Caco-2 (cell line): ENCODE data around the gene TRIM71. TPM values are rescaled to one million over a fixed set of nuclear protein-coding genes. Genes with fewer than 3 reads are reported as not detected.

Source experiments
- BruUV-seq: library from RNA; stranded (reverse); fragments of 400-500 nt; replicated peaks from 2 replicates; lab custom pipeline; 2021; lab: Mats Ljungman, UMichigan
- CTCF ChIA-PET: fragments of 300-600 bp; sonication (Branson Sonifier 250); formaldehyde crosslinking; loops from one replicate; lab custom pipeline; 2022; ENCODE audit warnings: antibody characterized with exemption; lab: Charles Lee
- POLR2A ChIA-PET: fragments of 300-600 bp; sonication (Branson Sonifier 250); formaldehyde crosslinking; loops from one replicate; lab custom pipeline; 2022; ENCODE audit warnings: antibody characterized with exemption; lab: Charles Lee
- DNase-seq, 2 experiments: peaks; one replicate each; pipeline versions ENCODE4 v3.0.0 to v3.0.0-alpha.2; 2020 to 2022
- H3K27me3 ChIP-seq: replicated peaks from 2 replicates; pipeline ENCODE4 v1.6.0; 2011; ENCODE audit warnings: low read length; ENCODE audit not compliant: control insufficient read depth, insufficient read depth
- H3K36me3 ChIP-seq: 2 replicates; pipeline ENCODE4 v1.5.1; 2011; ENCODE audit warnings: low read length; ENCODE audit not compliant: control insufficient read depth, insufficient read depth
- H3K4me1 ChIP-seq: fragments of 250-450 bp; sonication (Bioruptor Pico); 2 replicates; pipeline ENCODE4 v1.5.1; 2020; ENCODE audit warnings: mild to moderate bottlenecking
- H3K4me3 ChIP-seq: 2 replicates; pipeline ENCODE4 v1.5.1; 2011; ENCODE audit warnings: low read depth, mild to moderate bottlenecking, control low read depth, low read length
- H3K9me3 ChIP-seq: fragments of 250-450 bp; sonication (Bioruptor Pico); 2 replicates; pipeline ENCODE4 v1.5.1; 2020; ENCODE audit warnings: mild to moderate bottlenecking, moderate library complexity
- H3K27ac Mint-ChIP-seq: one replicate; pipeline ENCODE4 v1.8.0; 2022; ENCODE audit warnings: mixed read lengths; ENCODE audit not compliant: unreplicated experiment
- H3K27me3 Mint-ChIP-seq: one replicate; pipeline ENCODE4 v1.8.0; 2022; ENCODE audit warnings: mixed read lengths; ENCODE audit not compliant: insufficient read depth, unreplicated experiment
- H3K36me3 Mint-ChIP-seq: one replicate; pipeline ENCODE4 v1.8.0; 2022; ENCODE audit warnings: mild to moderate bottlenecking, mixed read lengths; ENCODE audit not compliant: insufficient read depth, unreplicated experiment
- H3K4me1 Mint-ChIP-seq: one replicate; pipeline ENCODE4 v1.8.0; 2022; ENCODE audit warnings: low read depth, mixed read lengths; ENCODE audit not compliant: unreplicated experiment
- H3K4me3 Mint-ChIP-seq: one replicate; pipeline ENCODE4 v1.8.0; 2022; ENCODE audit warnings: mild to moderate bottlenecking, moderate library complexity, mixed read lengths; ENCODE audit not compliant: unreplicated experiment
- H3K9me3 Mint-ChIP-seq: one replicate; pipeline ENCODE4 v1.8.0; 2022; ENCODE audit warnings: mixed read lengths; ENCODE audit not compliant: unreplicated experiment
- CTCF ChIP-seq, 2 experiments: fragments of 200-600 bp in 1 of 2; IDR thresholded peaks; 1 replicate in 1 of 2; 2 replicates in 1 of 2; pipeline versions ENCODE4 v1.5.1 to v1.8.0; 2011 to 2022; ENCODE audit warnings: antibody characterized with exemption in 1 of 2, control low read depth in 1 of 2, inconsistent platforms in 1 of 2, low read depth in 1 of 2, low read length in 1 of 2, mild to moderate bottlenecking in 1 of 2, moderate library complexity in 1 of 2; ENCODE audit not compliant: insufficient read depth in 1 of 2, severe bottlenecking in 1 of 2, unreplicated experiment in 1 of 2
- intact Hi-C: fragments of 100-400 bp; cut with micrococcal nuclease; formaldehyde crosslinking; loops from one replicate; pipeline ENCODE4 v1.10.0; 2022; ENCODE audit not compliant: unreplicated experiment
- total RNA-seq: library from RNA; stranded (reverse); gene quantifications from 2 replicates; pipeline ENCODE4 v1.2.3, GENCODE V29; 2022

TRIM71 gene
- total RNA-seq, 1 experiment from 2014 or later = 68.4 TPM

DNA sequence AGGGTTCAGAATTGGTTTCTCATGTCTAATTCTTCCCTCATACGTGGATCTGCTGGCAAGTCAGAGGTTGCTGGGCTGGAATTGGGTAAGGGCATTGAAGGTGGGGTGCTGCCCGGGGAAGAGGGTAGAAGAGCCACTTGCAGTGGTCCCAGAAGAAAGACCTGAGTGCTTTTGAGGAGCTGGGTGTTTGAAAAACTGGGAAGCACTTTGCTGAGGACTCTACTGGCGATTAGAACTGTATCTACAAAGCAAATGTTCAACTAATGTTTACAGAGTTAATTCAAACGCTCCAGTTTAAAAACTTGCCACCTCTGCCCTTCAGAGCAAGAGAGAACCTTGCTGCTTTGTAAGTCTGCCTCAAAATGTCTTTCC is 21.9 kb downstream of the TRIM71 start:
- DNase-seq = no peak
- H3K27me3 ChIP-seq = no peaks in the 10 kb centered on the region
- H3K4me1 ChIP-seq = peaks cover 91% of the 10 kb centered on the region
- H3K9me3 Mint-ChIP-seq = no peaks in the 10 kb centered on the region
- TF ChIP-seq CTCF (IDR thresholded peaks at IDR 0.05; ENCODE audit: insufficient read depth in 1 of 2, low read depth in 1 of 2, low read length in 1 of 2, severe bottlenecking in 1 of 2, unreplicated experiment in 1 of 2) = no peak
- H3K36me3 ChIP-seq = no peaks in the 10 kb centered on the region; the same call in 1 of the 2 replicates
- POLR2A ChIA-PET = no interaction called here
- CTCF ChIA-PET = no interaction called here
- intact Hi-C loops = loop anchor here (1.0 to 10.0 kb wide), 7 partner anchors 9 to 95 kb away; no protein-coding TSS in a partner anchor
- H3K4me3 Mint-ChIP-seq = peak overlapping the region; percentile 63
- H3K9me3 ChIP-seq = no peaks in the 10 kb centered on the region
- no TSS peak for BruUV-seq
- peaks cover 16% of the 10 kb centered on the region for H3K36me3 Mint-ChIP-seq
- H3K4me3 ChIP-seq = peak overlapping the region; percentile 6
- no peaks in the 10 kb centered on the region for H3K27me3 Mint-ChIP-seq
- peaks cover 63% of the 10 kb centered on the region for H3K4me1 Mint-ChIP-seq
- peak overlapping the region; percentile 98 for H3K27ac Mint-ChIP-seq

DNA sequence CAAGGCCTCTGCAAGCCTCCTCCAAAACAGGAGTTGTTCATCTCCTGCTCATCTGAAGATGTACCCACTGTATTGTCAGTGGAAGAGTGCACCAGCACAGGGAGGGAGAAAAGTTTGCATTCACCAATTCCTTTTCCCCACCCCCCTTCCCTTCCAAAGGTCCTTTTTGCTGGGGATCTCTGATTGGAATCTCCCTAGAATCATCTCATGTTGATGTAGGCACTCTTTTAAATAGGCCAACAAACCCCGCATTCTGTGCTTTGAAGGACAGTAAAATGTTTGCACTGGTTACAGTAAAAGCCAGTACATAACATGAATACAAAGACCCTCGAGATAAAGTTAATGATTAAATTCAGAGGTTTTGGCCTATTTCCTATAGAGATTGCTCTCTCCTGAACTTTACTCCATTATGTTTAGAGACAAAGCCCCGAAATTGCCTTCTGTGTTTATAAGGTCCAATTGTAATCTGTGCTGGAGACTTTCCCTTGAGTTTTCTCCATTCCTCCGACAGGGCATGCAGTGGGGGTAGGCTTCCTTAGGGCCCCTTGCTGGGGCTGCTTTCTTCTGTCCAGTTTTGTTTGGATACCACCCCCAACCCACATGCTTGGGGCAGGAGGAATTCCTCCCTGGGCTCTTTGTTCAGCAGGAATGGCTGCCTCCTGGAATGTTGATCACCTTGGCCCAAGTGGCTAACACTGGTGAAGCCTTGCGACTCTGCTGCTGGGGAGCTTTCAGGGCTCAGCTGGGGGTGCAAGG is 22.5 kb downstream of the TRIM71 start:
- Mint-ChIP-seq H3K9me3 (no peaks in the 10 kb centered on the region), H3K27ac (peak overlapping the region; percentile 98), H3K27me3 (no peaks in the 10 kb centered on the region), H3K36me3 (peaks cover 21% of the 10 kb centered on the region), H3K4me1 (peaks cover 63% of the 10 kb centered on the region), H3K4me3 (peak overlapping the region; percentile 63)
- H3K36me3 ChIP-seq = no peaks in the 10 kb centered on the region
- intact Hi-C loops = loop anchor here (1.0 to 10.0 kb wide), 7 partner anchors 8 to 95 kb away; no protein-coding TSS in a partner anchor
- H3K4me3 ChIP-seq = no peak overlapping the region
- TF ChIP-seq CTCF (IDR thresholded peaks at IDR 0.05; ENCODE audit: insufficient read depth in 1 of 2, low read depth in 1 of 2, low read length in 1 of 2, severe bottlenecking in 1 of 2, unreplicated experiment in 1 of 2) = no peak
- peak; percentile 91 to 94 for DNase-seq
- POLR2A ChIA-PET = no interaction called here
- H3K27me3 ChIP-seq = no peaks in the 10 kb centered on the region
- CTCF ChIA-PET = no interaction called here
- BruUV-seq = no TSS peak
- H3K4me1 ChIP-seq = peaks cover 92% of the 10 kb centered on the region
- no peaks in the 10 kb centered on the region for H3K9me3 ChIP-seq

GRCh38 chr3:32841341-32841740 is 23.5 kb downstream of the TRIM71 start:
- Histone ChIP-seq H3K4me3 (no peak overlapping the region), H3K27me3 (no peaks in the 10 kb centered on the region), H3K36me3 (no peaks in the 10 kb centered on the region), H3K9me3 (no peaks in the 10 kb centered on the region), H3K4me1 (peaks cover 83% of the 10 kb centered on the region)
- POLR2A ChIA-PET = no interaction called here
- intact Hi-C loops = loop anchor here (10.0 kb wide), 1 partner anchor 93 kb away; no protein-coding TSS in a partner anchor
- H3K27me3 Mint-ChIP-seq = no peaks in the 10 kb centered on the region
- no peak overlapping the region for H3K4me3 Mint-ChIP-seq
- no peak for TF ChIP-seq CTCF (IDR thresholded peaks at IDR 0.05; ENCODE audit: insufficient read depth in 1 of 2, low read depth in 1 of 2, low read length in 1 of 2, severe bottlenecking in 1 of 2, unreplicated experiment in 1 of 2)
- BruUV-seq = no TSS peak
- H3K36me3 Mint-ChIP-seq = peaks cover 22% of the 10 kb centered on the region
- H3K27ac Mint-ChIP-seq = peak overlapping the region; percentile 98
- no peaks in the 10 kb centered on the region for H3K9me3 Mint-ChIP-seq
- CTCF ChIA-PET = no interaction called here
- no peak for DNase-seq
- H3K4me1 Mint-ChIP-seq = peaks cover 54% of the 10 kb centered on the region
